GM12865 (cell line): Measurements from ENCODE around the gene PPA1.
A peak's percentile ranks its signal among the peaks of the same experiment; 100 is the strongest.
"Not testable (repeated sequence)": the region's sequence is repeated elsewhere in the genome, so short reads cannot be mapped to it uniquely, and the experiment has no call there.

Experiments used
- DNase-seq: peaks from one replicate; pipeline ENCODE4 v3.0.0; 2010; ENCODE audit warnings: low read depth
- H3K4me3 ChIP-seq: 2 replicates; pipeline ENCODE4 v1.5.1; 2011; ENCODE audit warnings: mild to moderate bottlenecking, low read depth, low read length, control low read depth
- CTCF ChIP-seq: IDR thresholded peaks from 2 replicates; pipeline ENCODE4 v1.5.1; 2011; ENCODE audit warnings: low read length, control low read depth, low read depth, inconsistent platforms; ENCODE audit not compliant: insufficient read depth; ENCODE audit errors: missing control alignments

PPA1 gene

GRCh38 chr10:70266056-70266455, 32.8 kb upstream of the PPA1 start:
- TF ChIP-seq CTCF: no peak
- no peak for DNase-seq

DNA sequence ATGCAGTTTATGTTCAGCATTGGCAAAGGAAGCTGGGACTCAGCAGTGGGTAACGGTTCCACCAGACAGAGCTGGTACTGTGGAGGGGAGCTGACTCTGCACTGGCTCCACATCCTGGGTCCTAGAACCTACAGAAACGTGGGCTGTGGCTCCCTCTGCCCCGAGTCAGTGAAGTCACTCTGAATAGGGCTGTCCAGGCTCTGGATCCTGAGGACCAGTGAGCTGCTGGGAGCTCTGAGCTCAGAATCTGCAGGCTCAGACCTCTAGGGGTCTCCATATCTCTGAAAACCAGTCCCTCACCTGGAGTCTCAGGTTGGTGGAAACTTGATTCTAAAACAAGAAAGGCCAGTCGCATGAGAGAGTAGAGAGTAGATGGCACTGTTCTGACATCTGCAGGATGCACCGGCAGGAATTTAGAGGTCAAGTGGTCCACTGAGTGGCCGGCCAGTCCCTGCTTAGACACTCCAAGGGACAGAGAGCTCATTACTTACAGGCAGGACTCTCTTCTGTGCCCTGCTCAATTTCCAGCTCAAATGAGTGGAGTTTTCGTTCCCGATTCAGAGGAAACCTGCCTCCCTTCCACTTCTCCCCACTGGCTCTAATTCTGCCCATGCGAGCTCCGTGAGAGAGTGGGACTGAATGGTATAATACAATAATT, 31.9 kb upstream of the PPA1 start:
- no peak overlapping the region for H3K4me3 ChIP-seq
- peak; percentile 16 for TF ChIP-seq CTCF
- DNase-seq: peak; percentile 53

More at GRCh38 chr10:70266056-70266455, 32.8 kb upstream of the PPA1 start:
- no peak overlapping the region for H3K4me3 ChIP-seq

GRCh38 chr10:70260734-70261133, 27.5 kb upstream of the PPA1 start:
- TF ChIP-seq CTCF: no peak

DNA sequence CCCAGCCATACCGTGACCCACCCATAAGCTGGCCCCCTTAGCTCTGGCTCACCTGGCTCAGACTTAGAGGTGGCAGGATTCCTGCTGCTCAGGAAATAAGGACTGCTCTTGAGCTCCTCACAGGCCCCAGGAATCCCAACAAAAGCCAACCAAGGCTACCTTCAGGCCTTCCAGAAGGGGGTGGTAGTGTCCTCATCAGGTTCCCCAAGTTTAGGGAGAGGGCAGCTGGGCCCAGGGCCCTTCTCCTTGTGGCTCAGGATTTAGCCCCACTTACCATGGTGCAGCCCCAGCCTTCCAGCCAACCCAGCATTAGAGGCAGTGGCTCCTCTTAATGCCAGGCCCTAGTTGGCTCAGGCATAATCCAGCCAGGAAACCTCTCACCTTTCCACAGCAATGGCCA, 27.0 kb upstream of the PPA1 start:
- no peak for TF ChIP-seq CTCF
- DNase-seq: no peak
- no peak overlapping the region for H3K4me3 ChIP-seq

More at GRCh38 chr10:70260734-70261133, 27.5 kb upstream of the PPA1 start:
- no peak overlapping the region for H3K4me3 ChIP-seq
- no peak for DNase-seq

DNA sequence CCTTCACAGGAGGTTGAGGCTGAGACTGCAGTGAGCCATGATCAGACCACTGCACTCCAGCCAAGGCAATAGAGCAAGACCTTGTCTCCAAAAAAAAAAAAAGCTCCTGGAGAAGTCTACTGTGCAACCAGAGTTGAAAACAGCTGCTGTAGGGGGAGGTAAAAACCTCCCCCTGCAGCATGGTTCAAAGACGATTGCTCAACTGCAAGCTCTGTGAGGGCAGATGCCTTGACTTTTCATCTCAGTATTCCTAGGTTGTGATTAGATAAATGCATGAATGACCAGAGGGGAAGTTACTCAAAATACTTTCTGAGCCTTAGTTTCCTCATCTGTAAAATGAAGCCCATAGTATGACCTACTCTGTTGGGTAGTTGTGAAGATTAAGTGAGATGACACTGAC, 25.0 kb upstream of the PPA1 start:
- DNase-seq: no peak
- TF ChIP-seq CTCF: no peak
- H3K4me3 ChIP-seq: no peak overlapping the region

DNA sequence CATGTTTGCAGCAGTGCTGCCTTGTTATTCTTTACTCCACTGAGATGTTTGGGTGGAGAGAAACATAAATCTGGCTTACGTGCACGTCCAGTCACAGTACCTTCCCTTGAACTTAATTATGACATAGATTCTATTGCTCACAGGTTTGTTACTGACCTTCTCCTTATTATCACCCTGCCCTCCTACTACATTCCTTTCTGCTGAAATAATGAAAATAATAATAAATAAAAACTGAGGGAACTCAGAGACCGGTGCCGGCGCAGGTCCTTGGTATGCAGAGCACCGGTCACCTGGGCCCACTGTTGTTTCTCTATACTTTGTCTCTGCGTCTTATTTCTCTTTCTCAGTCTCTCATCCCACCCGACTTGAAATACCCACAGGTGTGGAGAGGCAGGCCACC, 24.6 kb upstream of the PPA1 start:
- not testable (repeated sequence) for H3K4me3 ChIP-seq, DNase-seq

DNA sequence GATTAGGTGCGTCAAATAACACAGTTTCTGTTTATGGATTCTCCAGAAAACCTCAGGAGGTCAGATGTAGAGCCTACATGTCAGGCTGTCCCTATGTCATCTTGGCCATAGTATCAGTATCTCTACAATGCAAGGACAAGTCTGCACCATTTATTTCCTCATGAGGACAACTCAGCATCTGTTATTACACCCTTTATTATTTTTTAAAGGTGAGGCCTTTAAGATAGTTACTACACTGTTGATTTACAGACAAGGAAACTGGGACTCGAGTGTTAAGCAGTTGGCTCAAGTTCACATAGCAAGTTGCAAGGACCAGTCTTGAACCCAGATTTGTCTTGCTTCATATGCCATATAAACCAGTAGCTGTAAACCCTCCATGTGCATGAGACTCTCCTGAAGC, 23.2 kb upstream of the PPA1 start:
- no peak overlapping the region for H3K4me3 ChIP-seq
- TF ChIP-seq CTCF: no peak
- DNase-seq: no peak
